Erythroblast (primary cell): ENCODE data around the gene HTR5A.

Experiments used
- GATA1 ChIP-seq: IDR thresholded peaks from 2 replicates; pipeline ENCODE4 v1.6.1; 2011; ENCODE audit warnings: low read depth, mild to moderate bottlenecking, control low read depth, low read length, moderate library complexity
- POLR2A ChIP-seq: IDR thresholded peaks from 2 replicates; pipeline ENCODE4 v1.6.1; 2011; ENCODE audit warnings: mild to moderate bottlenecking, low read length

DNA sequence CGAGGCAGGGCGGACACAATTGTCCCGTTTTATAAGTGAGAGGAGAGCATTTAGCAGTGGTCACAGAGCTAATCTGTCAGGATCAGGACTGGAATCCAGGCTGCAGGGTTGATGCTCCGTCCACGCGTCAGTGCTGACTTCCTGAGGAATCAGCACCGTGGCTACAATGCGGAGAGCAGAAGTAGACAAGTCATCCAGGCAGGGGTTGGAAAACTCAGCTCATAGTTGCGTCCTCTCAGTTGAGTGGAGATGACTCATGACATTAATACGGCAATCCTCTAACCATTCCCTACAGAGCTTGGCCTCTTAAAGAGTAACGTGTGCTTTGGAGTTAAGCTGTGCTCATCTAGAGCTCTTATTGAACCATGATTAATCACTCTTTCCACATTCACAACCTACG lies 17.1 kb upstream of the HTR5A start:
- TF ChIP-seq POLR2A (no peak), GATA1 (no peak)
